CD4-positive, alpha-beta T cell treated with Interleukin-12 subunit alpha and Interleukin-12 subunit beta, for 1 hour (primary cell): Measurements from ENCODE around the gene KLF16.

Experiments used
- DNase-seq: peaks from one replicate; pipeline ENCODE4 v3.0.0-alpha.2; 2020

KLF16 gene

GRCh38 chr19:1818549-1819195, 44.7 kb downstream of the KLF16 start:
- no peak for DNase-seq

- DNase-seq, result no peak
Observed at GRCh38 chr19:1817553-1818179, 45.7 kb downstream of the KLF16 start.

- DNase-seq, result no peak
Observed at GRCh38 chr19:1816530-1817298, 46.7 kb downstream of the KLF16 start.

GRCh38 chr19:1815605-1816529, 47.5 kb downstream of the KLF16 start:
- DNase-seq, result no peak

- no peak for DNase-seq
Observed at GRCh38 chr19:1814833-1815604, 48.4 kb downstream of the KLF16 start.

- DNase-seq, result no peak
Observed at GRCh38 chr19:1814391-1814790, 49.0 kb downstream of the KLF16 start.

- DNase-seq, result no peak
Observed at GRCh38 chr19:1813192-1814182, 49.9 kb downstream of the KLF16 start.

GRCh38 chr19:1812426-1813191, 50.8 kb downstream of the KLF16 start:
- peak; percentile 92 for DNase-seq

- DNase-seq, result peak; percentile 86
Observed at GRCh38 chr19:1811942-1812425, 51.4 kb downstream of the KLF16 start, which contains the start of gene ATP8B3. TSS of gene ATP8B3 (minus strand) at chr19:1812276. CDS start at chr19:1811736, 540 bp downstream.

GRCh38 chr19:1811472-1811894, 51.9 kb downstream of the KLF16 start:
- DNase-seq, result peak; percentile 29

GRCh38 chr19:1810439-1811160, 52.8 kb downstream of the KLF16 start:
- DNase-seq, result no peak

GRCh38 chr19:1809678-1810077, 53.7 kb downstream of the KLF16 start:
- DNase-seq, result no peak

GRCh38 chr19:1808395-1808731, 55.0 kb downstream of the KLF16 start:
- no peak for DNase-seq

GRCh38 chr19:1807695-1808394, 55.5 kb downstream of the KLF16 start:
- DNase-seq, result no peak

GRCh38 chr19:1807030-1807694, 56.2 kb downstream of the KLF16 start:
- DNase-seq, result no peak

- no peak for DNase-seq
Observed at GRCh38 chr19:1806184-1807029, 57.0 kb downstream of the KLF16 start.
